Ishikawa (cell line): Measurements from ENCODE around the gene SRSF1.

Experiments used
- CEBPB ChIP-seq: IDR thresholded peaks from 2 replicates; pipeline ENCODE4 v1.6.1; 2012
- CREB1 ChIP-seq: IDR thresholded peaks from 2 replicates; pipeline ENCODE4 v1.6.1; 2012; ENCODE audit warnings: low read depth
- EGR1 ChIP-seq: IDR thresholded peaks from 2 replicates; pipeline ENCODE4 v1.6.1; 2012
- EP300 ChIP-seq: IDR thresholded peaks from 2 replicates; pipeline ENCODE4 v1.6.1; 2012; ENCODE audit warnings: borderline replicate concordance
- FOXM1 ChIP-seq: IDR thresholded peaks from 2 replicates; pipeline ENCODE4 v1.6.1; 2012; ENCODE audit warnings: low read depth, borderline replicate concordance
- NFIC ChIP-seq: IDR thresholded peaks from 2 replicates; pipeline ENCODE4 v1.6.1; 2012
- RAD21 ChIP-seq: IDR thresholded peaks from 2 replicates; pipeline ENCODE4 v1.6.1; 2012; ENCODE audit warnings: low read depth
- TAF1 ChIP-seq: IDR thresholded peaks from 2 replicates; pipeline ENCODE4 v1.6.1; 2012; ENCODE audit warnings: low read depth, mild to moderate bottlenecking
- TCF12 ChIP-seq: IDR thresholded peaks from 2 replicates; pipeline ENCODE4 v1.6.1; 2012; ENCODE audit warnings: low read depth
- TEAD4 ChIP-seq: IDR thresholded peaks from 2 replicates; pipeline ENCODE4 v1.6.1; 2012
- YY1 ChIP-seq: IDR thresholded peaks from 2 replicates; pipeline ENCODE4 v1.6.1; 2012; ENCODE audit warnings: low read depth
- ZBTB7A ChIP-seq: IDR thresholded peaks from 2 replicates; pipeline ENCODE4 v1.6.1; 2012; ENCODE audit warnings: low read depth
- TF ChIP-seq, protein P1 (sequence below): IDR thresholded peaks from 2 replicates; pipeline ENCODE4 v1.6.1; 2012
- TF ChIP-seq, protein P2 (sequence below): IDR thresholded peaks from 2 replicates; pipeline ENCODE4 v1.6.1; 2012
- TF ChIP-seq, protein P3 (sequence below): IDR thresholded peaks from 2 replicates; pipeline ENCODE4 v1.6.1; 2012; ENCODE audit warnings: low read depth, mild to moderate bottlenecking

SRSF1 gene

DNA sequence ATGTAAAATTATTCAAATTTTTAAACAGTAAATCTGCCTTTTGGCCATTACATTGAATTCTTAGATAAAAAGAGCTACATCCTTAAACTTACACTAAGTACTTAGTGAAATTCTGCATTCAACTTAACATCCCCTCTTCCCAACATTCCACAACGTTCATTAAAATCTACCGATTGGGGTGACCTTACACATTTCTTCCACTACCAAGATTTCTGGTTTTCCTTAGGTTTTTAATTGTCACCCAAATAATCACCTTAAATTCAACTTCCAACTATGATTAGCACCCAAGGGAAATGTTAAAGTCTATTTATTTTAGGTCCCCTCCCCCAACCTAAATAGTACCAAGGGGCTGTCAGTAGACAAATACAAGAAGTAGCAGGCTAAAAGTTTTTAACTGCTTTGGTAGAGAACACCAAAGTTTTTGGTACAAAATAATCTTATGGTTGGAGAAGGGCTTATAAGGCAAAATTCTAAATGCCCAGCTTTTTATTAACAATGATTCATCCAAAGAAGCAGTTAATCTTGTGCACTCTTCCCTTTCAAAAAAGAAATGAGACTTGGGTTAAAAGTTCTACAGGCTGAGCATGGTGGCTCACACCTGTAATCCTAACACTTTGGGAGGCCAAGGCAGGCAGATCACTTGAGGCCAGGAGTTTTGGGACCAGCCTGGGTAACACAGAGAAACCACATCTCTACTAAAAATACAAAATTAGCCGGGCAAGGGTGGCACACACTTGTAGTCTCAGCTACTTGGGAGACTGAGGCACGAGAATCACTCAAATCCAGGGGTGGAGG, 4.7 kb downstream of the SRSF1 start:
- TF ChIP-seq RAD21 (no peak), CEBPB (no peak), YY1 (no peak), TCF12 (no peak), EGR1 (no peak), ZBTB7A (no peak), FOXM1 (no peak), TAF1 (no peak), NFIC (no peak), EP300 (no peak), TEAD4 (no peak), CREB1 (no peak)
- TF ChIP-seq, protein P1, sequence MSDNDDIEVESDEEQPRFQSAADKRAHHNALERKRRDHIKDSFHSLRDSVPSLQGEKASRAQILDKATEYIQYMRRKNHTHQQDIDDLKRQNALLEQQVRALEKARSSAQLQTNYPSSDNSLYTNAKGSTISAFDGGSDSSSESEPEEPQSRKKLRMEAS: no peak
- TF ChIP-seq, protein P2, sequence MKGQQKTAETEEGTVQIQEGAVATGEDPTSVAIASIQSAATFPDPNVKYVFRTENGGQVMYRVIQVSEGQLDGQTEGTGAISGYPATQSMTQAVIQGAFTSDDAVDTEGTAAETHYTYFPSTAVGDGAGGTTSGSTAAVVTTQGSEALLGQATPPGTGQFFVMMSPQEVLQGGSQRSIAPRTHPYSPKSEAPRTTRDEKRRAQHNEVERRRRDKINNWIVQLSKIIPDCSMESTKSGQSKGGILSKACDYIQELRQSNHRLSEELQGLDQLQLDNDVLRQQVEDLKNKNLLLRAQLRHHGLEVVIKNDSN: no peak
- TF ChIP-seq, protein P3, sequence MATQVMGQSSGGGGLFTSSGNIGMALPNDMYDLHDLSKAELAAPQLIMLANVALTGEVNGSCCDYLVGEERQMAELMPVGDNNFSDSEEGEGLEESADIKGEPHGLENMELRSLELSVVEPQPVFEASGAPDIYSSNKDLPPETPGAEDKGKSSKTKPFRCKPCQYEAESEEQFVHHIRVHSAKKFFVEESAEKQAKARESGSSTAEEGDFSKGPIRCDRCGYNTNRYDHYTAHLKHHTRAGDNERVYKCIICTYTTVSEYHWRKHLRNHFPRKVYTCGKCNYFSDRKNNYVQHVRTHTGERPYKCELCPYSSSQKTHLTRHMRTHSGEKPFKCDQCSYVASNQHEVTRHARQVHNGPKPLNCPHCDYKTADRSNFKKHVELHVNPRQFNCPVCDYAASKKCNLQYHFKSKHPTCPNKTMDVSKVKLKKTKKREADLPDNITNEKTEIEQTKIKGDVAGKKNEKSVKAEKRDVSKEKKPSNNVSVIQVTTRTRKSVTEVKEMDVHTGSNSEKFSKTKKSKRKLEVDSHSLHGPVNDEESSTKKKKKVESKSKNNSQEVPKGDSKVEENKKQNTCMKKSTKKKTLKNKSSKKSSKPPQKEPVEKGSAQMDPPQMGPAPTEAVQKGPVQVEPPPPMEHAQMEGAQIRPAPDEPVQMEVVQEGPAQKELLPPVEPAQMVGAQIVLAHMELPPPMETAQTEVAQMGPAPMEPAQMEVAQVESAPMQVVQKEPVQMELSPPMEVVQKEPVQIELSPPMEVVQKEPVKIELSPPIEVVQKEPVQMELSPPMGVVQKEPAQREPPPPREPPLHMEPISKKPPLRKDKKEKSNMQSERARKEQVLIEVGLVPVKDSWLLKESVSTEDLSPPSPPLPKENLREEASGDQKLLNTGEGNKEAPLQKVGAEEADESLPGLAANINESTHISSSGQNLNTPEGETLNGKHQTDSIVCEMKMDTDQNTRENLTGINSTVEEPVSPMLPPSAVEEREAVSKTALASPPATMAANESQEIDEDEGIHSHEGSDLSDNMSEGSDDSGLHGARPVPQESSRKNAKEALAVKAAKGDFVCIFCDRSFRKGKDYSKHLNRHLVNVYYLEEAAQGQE: no peak

DNA sequence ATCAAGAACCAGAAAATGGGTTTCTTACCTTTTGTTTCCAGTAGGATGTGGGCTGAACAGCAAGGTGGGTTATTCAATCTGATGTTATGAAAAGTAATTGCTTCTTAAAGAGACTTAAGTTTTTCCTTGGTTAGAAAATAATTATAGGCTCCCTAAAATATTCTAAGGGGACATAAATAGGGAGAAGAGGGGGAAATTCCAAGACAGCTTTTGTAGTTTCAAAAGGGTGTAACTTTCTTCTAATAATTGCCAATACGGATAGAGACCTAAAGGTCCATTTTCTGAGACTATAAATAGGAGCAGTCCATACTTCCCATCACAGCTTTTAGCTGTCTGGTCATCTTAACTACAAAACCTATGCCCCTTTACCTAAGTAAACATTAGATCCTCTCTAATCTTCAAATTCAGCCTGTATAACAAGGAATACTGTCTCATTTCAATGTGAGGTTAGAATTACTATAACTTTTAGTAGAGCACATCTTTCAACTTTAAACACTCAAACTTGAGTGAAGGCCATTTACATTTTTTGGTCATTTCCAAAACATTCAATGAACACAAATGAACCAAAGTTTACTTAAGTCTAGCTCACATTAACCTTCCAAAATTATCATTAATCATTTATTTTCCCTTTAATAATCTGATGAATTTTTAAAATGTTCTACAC, 5.5 kb downstream of the SRSF1 start:
- TF ChIP-seq TAF1 (no peak), CREB1 (no peak), EP300 (no peak), NFIC (no peak), ZBTB7A (no peak), EGR1 (no peak)
- TF ChIP-seq, protein P3: no peak
- TF ChIP-seq, protein P1: no peak

- TF ChIP-seq RAD21: peak; percentile 55
- TF ChIP-seq, protein P1: no peak
These were observed 7.5 kb downstream of the SRSF1 start for GRCh38 chr17:57999496-58000017.

- TF ChIP-seq TCF12: no peak
- no peak for TF ChIP-seq YY1
- TF ChIP-seq CREB1: no peak
- TF ChIP-seq CEBPB: no peak
- no peak for TF ChIP-seq ZBTB7A
- TF ChIP-seq EP300: no peak
- TF ChIP-seq EGR1: no peak
- no peak for TF ChIP-seq FOXM1
- TF ChIP-seq, protein P2: no peak
- no peak for TF ChIP-seq RAD21
- TF ChIP-seq, protein P3: no peak
- TF ChIP-seq NFIC: no peak
- TF ChIP-seq, protein P1: no peak
These were observed 8.0 kb downstream of the SRSF1 start for GRCh38 chr17:57999010-57999495.
